CD4-positive, alpha-beta T cell treated with Interleukin-21 for 1 hour (primary cell): ENCODE measurements around the gene AKR1C1.
"Not testable (repeated sequence)": the region's sequence is repeated elsewhere in the genome, so short reads cannot be mapped to it uniquely, and the experiment has no call there.

Source experiments
- DNase-seq: peaks from one replicate; pipeline ENCODE4 v3.0.0-alpha.2; 2020

Gene AKR1C1

GRCh38 chr10:4947635-4948596, 15.3 kb upstream of the AKR1C1 start:
- no peak for DNase-seq

- DNase-seq: not testable (repeated sequence)
Measured at GRCh38 chr10:4951512-4952162, 11.6 kb upstream of the AKR1C1 start.

GRCh38 chr10:4953405-4953804, 9.8 kb upstream of the AKR1C1 start:
- DNase-seq: no peak

- not testable (repeated sequence) for DNase-seq
Measured at GRCh38 chr10:4956088-4956487, 7.1 kb upstream of the AKR1C1 start.

GRCh38 chr10:4956955-4957645, 6.1 kb upstream of the AKR1C1 start:
- not testable (repeated sequence) for DNase-seq

GRCh38 chr10:4961558-4961957, 1.7 kb upstream of the AKR1C1 start:
- not testable (repeated sequence) for DNase-seq

- DNase-seq: not testable (repeated sequence)
Measured at GRCh38 chr10:4962308-4962707, 907 bp upstream of the AKR1C1 start.

- DNase-seq: not testable (repeated sequence)
Measured at GRCh38 chr10:4963815-4964154, 570 bp downstream of the AKR1C1 start.

- not testable (repeated sequence) for DNase-seq
Measured at GRCh38 chr10:4965763-4966162, 2.5 kb downstream of the AKR1C1 start.

GRCh38 chr10:4967189-4967588, 4.0 kb downstream of the AKR1C1 start:
- DNase-seq: not testable (repeated sequence)

- DNase-seq: not testable (repeated sequence)
Measured at GRCh38 chr10:4969289-4969688, 6.1 kb downstream of the AKR1C1 start.

- not testable (repeated sequence) for DNase-seq
Measured at GRCh38 chr10:4970362-4970761, 7.1 kb downstream of the AKR1C1 start.

GRCh38 chr10:4972369-4973142, 9.3 kb downstream of the AKR1C1 start:
- not testable (repeated sequence) for DNase-seq

- DNase-seq: not testable (repeated sequence)
Measured at GRCh38 chr10:4973294-4973693, 10.1 kb downstream of the AKR1C1 start.

GRCh38 chr10:4974400-4974799, 11.2 kb downstream of the AKR1C1 start:
- not testable (repeated sequence) for DNase-seq

- DNase-seq: no peak
Measured at GRCh38 chr10:4977025-4977424, 13.8 kb downstream of the AKR1C1 start.

- DNase-seq: no peak
Measured at GRCh38 chr10:4978870-4979269, 15.7 kb downstream of the AKR1C1 start.

- no peak for DNase-seq
Measured at GRCh38 chr10:4980793-4981192, 17.6 kb downstream of the AKR1C1 start.

- no peak for DNase-seq
Measured at GRCh38 chr10:4981722-4982471, 18.7 kb downstream of the AKR1C1 start.

GRCh38 chr10:4982764-4983226, 19.6 kb downstream of the AKR1C1 start:
- no peak for DNase-seq

GRCh38 chr10:4983615-4984216, 20.5 kb downstream of the AKR1C1 start:
- no peak for DNase-seq
